GM06990 (cell line): Measurements from ENCODE around the gene IKZF1.

ENCODE experiments used
- DNase-seq: peaks from one replicate; pipeline ENCODE4 v3.0.0-alpha.2; 2011; ENCODE audit not compliant: insufficient read length; ENCODE audit errors: extremely low read depth
- H3K27me3 ChIP-seq: replicated peaks from 2 replicates; pipeline ENCODE4 v1.6.0; 2011; ENCODE audit warnings: low read length; ENCODE audit not compliant: control insufficient read depth, insufficient read depth
- H3K36me3 ChIP-seq: 2 replicates; pipeline ENCODE4 v1.5.1; 2011; ENCODE audit warnings: low read length; ENCODE audit not compliant: control insufficient read depth, insufficient read depth
- H3K4me3 ChIP-seq: replicated peaks from 2 replicates; pipeline ENCODE4 v1.5.1; 2011; ENCODE audit warnings: low read depth, mild to moderate bottlenecking, control low read depth, low read length
- TF ChIP-seq, protein P1 (sequence below): IDR thresholded peaks from 2 replicates; pipeline ENCODE4 v1.5.1; 2011; ENCODE audit warnings: low read length, control low read depth, mild to moderate bottlenecking, inconsistent platforms; ENCODE audit not compliant: insufficient read depth, poor library complexity, severe bottlenecking

Gene IKZF1

DNA sequence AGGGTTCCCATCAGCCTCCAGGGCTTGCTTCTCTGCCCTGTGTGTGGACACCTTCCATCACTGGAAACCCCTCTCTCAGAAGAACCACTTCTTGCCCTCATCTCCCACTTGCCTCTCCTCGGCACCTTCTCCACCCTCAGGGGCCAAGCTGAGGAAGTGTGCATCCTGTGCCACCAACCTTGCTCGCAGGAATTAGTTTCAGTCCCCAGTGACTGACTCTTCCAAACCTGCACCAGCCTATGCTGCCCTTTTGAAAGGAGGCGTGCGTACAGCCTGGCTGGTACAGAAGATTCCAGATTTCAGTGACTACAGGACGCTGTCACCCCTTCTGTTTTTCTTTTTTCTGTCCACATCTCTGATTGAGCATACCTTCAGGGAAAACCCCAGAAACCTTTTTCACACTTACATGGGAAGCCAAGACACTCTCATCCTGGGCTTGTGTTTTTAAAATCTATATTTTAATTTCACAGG is 67.1 kb downstream of the IKZF1 start:
- DNase-seq, result no peak
- Histone ChIP-seq H3K36me3 (peaks cover 15% of the 10 kb centered on the region), H3K4me3 (no peak overlapping the region), H3K27me3 (no peaks in the 10 kb centered on the region)
- TF ChIP-seq, protein P1, sequence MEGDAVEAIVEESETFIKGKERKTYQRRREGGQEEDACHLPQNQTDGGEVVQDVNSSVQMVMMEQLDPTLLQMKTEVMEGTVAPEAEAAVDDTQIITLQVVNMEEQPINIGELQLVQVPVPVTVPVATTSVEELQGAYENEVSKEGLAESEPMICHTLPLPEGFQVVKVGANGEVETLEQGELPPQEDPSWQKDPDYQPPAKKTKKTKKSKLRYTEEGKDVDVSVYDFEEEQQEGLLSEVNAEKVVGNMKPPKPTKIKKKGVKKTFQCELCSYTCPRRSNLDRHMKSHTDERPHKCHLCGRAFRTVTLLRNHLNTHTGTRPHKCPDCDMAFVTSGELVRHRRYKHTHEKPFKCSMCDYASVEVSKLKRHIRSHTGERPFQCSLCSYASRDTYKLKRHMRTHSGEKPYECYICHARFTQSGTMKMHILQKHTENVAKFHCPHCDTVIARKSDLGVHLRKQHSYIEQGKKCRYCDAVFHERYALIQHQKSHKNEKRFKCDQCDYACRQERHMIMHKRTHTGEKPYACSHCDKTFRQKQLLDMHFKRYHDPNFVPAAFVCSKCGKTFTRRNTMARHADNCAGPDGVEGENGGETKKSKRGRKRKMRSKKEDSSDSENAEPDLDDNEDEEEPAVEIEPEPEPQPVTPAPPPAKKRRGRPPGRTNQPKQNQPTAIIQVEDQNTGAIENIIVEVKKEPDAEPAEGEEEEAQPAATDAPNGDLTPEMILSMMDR, result no peak

DNA sequence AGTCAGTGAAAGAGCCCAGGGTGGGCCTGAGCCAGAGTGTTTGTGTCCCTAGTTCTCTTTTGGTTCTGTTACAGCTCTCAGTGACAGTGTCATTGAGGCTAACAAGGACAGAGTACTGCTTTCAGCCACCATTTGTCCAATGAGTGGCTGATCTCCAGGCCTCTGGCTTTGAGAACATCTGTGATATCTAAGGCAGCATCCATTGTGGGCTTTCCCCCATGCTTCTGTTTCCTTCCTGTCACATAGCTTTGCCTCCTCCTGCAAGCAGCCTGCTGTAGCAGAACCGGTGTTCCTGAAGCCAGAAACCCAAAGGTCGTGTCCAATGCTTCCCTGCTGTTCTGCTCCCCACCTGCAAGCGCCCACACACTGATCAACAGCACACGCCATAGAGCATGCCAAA is 68.4 kb downstream of the IKZF1 start:
- H3K4me3 ChIP-seq, result no peak overlapping the region
- no peaks in the 10 kb centered on the region for H3K27me3 ChIP-seq
- peaks cover 19% of the 10 kb centered on the region for H3K36me3 ChIP-seq
- no peak for DNase-seq
- TF ChIP-seq, protein P1, result no peak

DNA sequence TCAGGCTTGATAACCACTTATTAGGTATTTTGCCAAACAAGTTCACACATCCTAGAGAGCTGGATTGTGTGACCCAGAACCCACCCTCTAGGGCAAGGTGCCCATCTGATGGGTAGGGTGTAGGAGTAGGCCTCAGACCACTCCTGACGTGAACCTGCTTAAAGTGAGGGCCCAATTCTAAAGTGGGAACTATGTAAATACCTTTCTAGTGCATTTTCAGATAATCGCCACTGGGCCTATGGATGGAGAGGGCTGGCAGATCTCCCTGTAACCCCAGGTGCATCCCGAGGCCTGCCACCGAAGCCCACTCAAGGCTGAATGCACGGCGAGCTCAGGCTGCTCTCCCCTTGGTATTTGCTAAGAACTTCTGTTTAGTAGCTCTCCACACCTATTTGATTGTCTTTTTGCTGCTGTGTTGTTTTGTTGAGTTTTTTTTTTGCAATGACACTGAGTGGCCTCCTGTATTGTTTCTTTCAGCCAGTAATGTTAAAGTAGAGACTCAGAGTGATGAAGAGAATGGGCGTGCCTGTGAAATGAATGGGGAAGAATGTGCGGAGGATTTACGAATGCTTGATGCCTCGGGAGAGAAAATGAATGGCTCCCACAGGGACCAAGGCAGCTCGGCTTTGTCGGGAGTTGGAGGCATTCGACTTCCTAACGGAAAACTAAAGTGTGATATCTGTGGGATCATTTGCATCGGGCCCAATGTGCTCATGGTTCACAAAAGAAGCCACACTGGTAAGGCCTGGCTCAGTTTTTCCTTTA is 71.7 kb downstream of the IKZF1 start:
- no peak overlapping the region for H3K4me3 ChIP-seq
- no peak for DNase-seq
- no peaks in the 10 kb centered on the region for H3K27me3 ChIP-seq
- H3K36me3 ChIP-seq, result peaks cover 23% of the 10 kb centered on the region
- TF ChIP-seq, protein P1, result no peak

DNA sequence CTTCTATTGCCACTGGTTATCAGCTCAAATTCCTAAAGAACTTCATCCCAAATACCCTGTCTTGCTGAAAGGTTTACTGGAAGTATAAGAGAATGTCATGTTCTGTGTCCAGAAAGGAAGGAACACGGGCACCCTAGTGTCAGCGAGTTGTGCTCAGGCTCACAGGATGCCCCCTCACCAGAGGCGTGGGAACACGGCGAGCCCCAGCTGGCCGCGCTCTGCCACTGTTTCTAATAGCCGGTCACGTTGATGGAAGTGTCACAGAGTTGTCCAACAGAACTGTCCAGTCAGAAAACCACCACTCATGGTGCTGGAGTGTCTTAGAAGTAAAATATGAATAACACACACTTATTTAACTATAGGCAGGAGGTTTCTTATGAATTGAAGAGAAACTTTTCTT is 72.8 kb downstream of the IKZF1 start:
- Histone ChIP-seq H3K4me3 (no peak overlapping the region), H3K27me3 (no peaks in the 10 kb centered on the region), H3K36me3 (peaks cover 16% of the 10 kb centered on the region)
- TF ChIP-seq, protein P1, result no peak
- no peak for DNase-seq

DNA sequence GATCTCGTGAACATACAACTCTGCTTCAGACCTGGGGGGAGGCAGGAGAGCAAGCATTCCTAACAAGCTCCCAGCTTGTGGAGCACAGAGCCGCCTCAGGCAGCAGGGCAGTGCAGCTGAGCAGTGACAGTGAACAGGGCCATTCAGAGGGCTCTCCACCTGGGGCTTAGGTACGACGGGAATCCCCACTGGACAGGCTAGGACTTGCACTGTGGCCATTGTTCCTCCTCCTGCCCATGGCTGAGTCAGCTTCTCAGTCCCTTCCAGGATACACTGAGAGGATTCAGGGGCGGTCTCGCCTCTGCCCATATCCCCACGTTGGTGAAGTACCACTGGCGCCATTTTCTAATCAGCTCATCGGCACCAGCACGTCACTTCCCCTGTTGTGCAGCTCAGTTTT is 74.6 kb downstream of the IKZF1 start:
- Histone ChIP-seq H3K27me3 (no peaks in the 10 kb centered on the region), H3K4me3 (no peak overlapping the region), H3K36me3 (peaks cover 23% of the 10 kb centered on the region)
- no peak for DNase-seq
- TF ChIP-seq, protein P1, result no peak

DNA sequence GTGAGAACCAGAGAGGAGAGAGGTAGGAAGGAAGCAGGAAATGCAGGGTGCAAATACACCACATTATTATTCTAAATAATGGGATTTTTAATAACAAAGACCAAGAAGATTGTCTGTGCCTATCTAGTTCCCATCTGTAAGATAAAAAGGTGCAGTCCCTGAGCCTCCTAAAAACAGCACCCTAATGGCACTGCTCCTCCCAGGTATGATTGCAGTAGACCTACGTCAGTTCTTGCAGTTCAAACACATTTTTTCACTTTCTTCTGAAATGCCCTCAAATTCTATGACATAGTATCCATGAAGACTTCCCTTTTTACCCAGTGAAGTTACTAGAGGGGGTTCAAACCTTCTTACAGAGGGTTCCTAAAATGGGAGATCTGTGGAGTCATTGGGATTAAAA is 75.0 kb downstream of the IKZF1 start:
- TF ChIP-seq, protein P1, result no peak
- no peak overlapping the region for H3K4me3 ChIP-seq
- H3K36me3 ChIP-seq, result peaks cover 27% of the 10 kb centered on the region
- DNase-seq, result no peak
- H3K27me3 ChIP-seq, result no peaks in the 10 kb centered on the region
